Stimulated activated naive CD8-positive, alpha-beta T cell treated with anti-CD3 and anti-CD28 coated beads, Interleukin-15, amount 100 ng/mL, for 72 hours (primary cell): Measurements from ENCODE around the gene RPS15.

ENCODE experiments used
- ATAC-seq: fragments of 150-1000 bp; cut with Tn5 transposase; 2 replicates; pipeline ENCODE4 v1.10.0; 2021; ENCODE audit warnings: mild to moderate bottlenecking, moderate library complexity
- DNase-seq, 2 donors: peaks; one replicate each; pipeline ENCODE4 v3.0.0; 2021 to 2022
- H3K27ac Mint-ChIP-seq, 2 donors: one replicate each; pipeline ENCODE4 v1.8.0; 2022; ENCODE audit warnings: mild to moderate bottlenecking in 2 of 2, mixed read lengths in 2 of 2, moderate library complexity in 2 of 2
- H3K27me3 Mint-ChIP-seq: one replicate; pipeline ENCODE4 v1.8.0; 2022; ENCODE audit warnings: mixed read lengths
- H3K4me1 Mint-ChIP-seq: one replicate; pipeline ENCODE4 v1.8.0; 2022; ENCODE audit warnings: mild to moderate bottlenecking, mixed read lengths
- H3K4me3 Mint-ChIP-seq, 2 donors: one replicate each; pipeline ENCODE4 v1.8.0; 2022; ENCODE audit warnings: mild to moderate bottlenecking in 2 of 2, mixed read lengths in 2 of 2, moderate library complexity in 1 of 2
- H3K9me3 Mint-ChIP-seq, 2 donors: one replicate each; pipeline ENCODE4 v1.8.0; 2022; ENCODE audit warnings: mixed read lengths in 2 of 2

The RPS15 gene

GRCh38 chr19:1422943-1423342 is 15.3 kb upstream of the RPS15 start:
- H3K4me1 Mint-ChIP-seq, result peaks cover 5% of the 10 kb centered on the region
- no peak for DNase-seq
- H3K9me3 Mint-ChIP-seq, result no peaks in the 10 kb centered on the region
- H3K27me3 Mint-ChIP-seq, result no peaks in the 10 kb centered on the region
- H3K4me3 Mint-ChIP-seq, result no peak overlapping the region
- no peak for ATAC-seq
- no peak overlapping the region for H3K27ac Mint-ChIP-seq

- Mint-ChIP-seq H3K27me3 (no peaks in the 10 kb centered on the region), H3K4me3 (no peak overlapping the region), H3K9me3 (no peaks in the 10 kb centered on the region), H3K27ac (peak overlapping the region in 1 of 2 donors; percentile 6), H3K4me1 (peaks cover 5% of the 10 kb centered on the region)
- ATAC-seq (no peak), DNase-seq (no peak)
Measured at GRCh38 chr19:1423436-1424191, 14.6 kb upstream of the RPS15 start.

GRCh38 chr19:1424192-1424955 is 13.8 kb upstream of the RPS15 start:
- no peaks in the 10 kb centered on the region for H3K9me3 Mint-ChIP-seq
- ATAC-seq (no peak), DNase-seq (no peak)
- no peak overlapping the region for H3K4me3 Mint-ChIP-seq
- peak overlapping the region in 1 of 2 donors; percentile 89 for H3K27ac Mint-ChIP-seq
- H3K27me3 Mint-ChIP-seq, result no peaks in the 10 kb centered on the region
- peaks cover 5% of the 10 kb centered on the region for H3K4me1 Mint-ChIP-seq

DNA sequence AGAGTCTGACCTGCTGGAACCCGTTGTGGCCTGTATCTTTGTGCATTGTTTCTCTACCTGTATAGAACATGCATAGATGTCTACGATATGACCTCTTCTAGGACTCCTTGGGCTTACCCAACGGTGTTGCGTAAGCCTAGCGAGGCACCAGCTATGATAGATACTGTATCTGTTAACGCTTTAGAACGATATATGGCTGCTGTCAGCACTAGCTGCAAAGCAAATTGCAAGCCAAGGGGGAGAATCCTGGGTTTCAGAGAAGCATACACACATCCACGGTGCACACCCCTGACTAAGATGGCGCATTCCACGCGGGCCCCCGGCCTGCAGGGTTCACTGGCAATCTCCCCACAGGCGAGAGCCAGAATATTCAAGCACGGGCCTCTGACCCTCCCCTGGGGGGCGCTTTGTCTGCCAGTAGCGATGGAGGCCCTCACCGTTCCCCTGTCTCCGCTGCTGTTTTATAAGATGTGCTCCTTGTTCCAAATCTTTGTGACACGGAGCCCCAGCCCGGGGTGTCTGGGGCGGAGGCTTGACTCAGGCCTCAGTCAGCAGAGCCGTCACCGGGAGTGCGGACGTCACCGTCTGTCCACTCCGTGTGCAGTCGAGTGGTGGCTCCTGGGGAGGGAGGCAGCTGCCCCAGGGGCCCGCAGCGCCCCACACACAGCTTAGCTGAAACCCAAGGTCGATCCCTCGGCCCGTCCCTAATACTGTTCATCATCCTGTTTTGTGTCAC is 12.9 kb upstream of the RPS15 start:
- Mint-ChIP-seq H3K27ac (no peak overlapping the region), H3K4me1 (peaks cover 5% of the 10 kb centered on the region), H3K9me3 (no peaks in the 10 kb centered on the region), H3K27me3 (no peaks in the 10 kb centered on the region), H3K4me3 (no peak overlapping the region)
- no peak for ATAC-seq
- no peak for DNase-seq

DNA sequence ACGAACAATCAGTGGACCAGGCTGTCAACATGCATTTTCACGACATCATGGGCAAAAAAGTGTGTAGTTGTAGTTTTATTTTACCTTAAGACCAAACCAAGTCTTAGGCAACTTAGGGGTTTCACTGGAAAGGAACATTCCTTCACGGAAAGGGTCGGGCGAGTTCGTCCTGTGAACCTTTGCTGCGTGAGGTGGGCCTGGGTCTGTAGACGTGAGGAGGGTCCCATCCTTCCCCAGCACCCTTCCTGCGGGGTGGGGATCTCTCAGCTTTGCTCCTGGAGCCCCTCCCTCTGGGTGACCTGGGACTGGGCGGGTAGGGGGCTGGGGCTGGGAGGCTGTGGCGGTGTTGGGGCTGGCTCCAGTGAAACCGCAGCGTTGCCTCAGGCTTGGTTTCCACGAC is 12.3 kb upstream of the RPS15 start:
- H3K27ac Mint-ChIP-seq, result no peak overlapping the region
- DNase-seq (no peak), ATAC-seq (no peak)
- H3K4me1 Mint-ChIP-seq, result peaks cover 5% of the 10 kb centered on the region
- H3K27me3 Mint-ChIP-seq, result no peaks in the 10 kb centered on the region
- no peak overlapping the region for H3K4me3 Mint-ChIP-seq
- no peaks in the 10 kb centered on the region for H3K9me3 Mint-ChIP-seq

- no peaks in the 10 kb centered on the region for H3K27me3 Mint-ChIP-seq
- no peak overlapping the region for H3K4me3 Mint-ChIP-seq
- ATAC-seq (no peak), DNase-seq (no peak)
- H3K9me3 Mint-ChIP-seq, result no peaks in the 10 kb centered on the region
- H3K27ac Mint-ChIP-seq, result no peak overlapping the region
- peaks cover 5% of the 10 kb centered on the region for H3K4me1 Mint-ChIP-seq
Measured at GRCh38 chr19:1426736-1427135, 11.5 kb upstream of the RPS15 start.

DNA sequence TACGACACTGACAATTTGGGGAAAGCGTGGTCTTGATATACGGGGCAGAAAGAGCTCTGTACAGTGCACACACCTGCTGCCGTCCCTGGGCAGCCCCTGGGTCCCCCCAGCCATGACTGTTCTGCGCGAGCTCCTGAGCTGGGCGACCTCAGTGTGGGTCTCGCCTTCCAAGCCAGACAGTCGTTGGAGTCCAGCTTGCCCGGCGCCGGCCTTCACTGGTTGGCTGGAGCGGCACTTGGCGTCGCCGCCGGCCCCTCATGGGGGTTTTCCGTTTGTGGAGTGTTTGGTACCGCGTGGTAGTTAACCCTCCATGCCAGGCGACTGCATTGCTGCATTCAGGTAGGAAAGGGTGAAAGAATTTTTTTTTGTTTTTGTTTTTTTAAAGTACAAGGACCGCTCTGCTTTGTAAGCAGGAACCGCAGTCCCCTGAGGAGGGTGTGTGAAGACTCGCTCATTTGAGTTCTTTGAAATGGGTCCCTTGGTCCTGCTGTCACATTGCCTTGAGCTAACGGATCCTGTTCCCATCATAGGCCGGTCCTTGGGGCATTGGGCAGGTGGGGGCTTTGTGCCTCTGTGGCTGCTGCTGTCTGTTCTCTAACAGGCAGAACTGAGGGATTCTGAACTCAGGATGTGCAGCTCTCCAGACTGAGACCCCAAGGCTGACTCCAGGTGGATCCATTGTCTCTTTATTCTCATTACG is 10.8 kb upstream of the RPS15 start:
- no peak overlapping the region for H3K4me3 Mint-ChIP-seq
- no peaks in the 10 kb centered on the region for H3K27me3 Mint-ChIP-seq
- peaks cover 5% of the 10 kb centered on the region for H3K4me1 Mint-ChIP-seq
- no peak for ATAC-seq
- no peak for DNase-seq
- no peak overlapping the region for H3K27ac Mint-ChIP-seq
- H3K9me3 Mint-ChIP-seq, result no peaks in the 10 kb centered on the region

DNA sequence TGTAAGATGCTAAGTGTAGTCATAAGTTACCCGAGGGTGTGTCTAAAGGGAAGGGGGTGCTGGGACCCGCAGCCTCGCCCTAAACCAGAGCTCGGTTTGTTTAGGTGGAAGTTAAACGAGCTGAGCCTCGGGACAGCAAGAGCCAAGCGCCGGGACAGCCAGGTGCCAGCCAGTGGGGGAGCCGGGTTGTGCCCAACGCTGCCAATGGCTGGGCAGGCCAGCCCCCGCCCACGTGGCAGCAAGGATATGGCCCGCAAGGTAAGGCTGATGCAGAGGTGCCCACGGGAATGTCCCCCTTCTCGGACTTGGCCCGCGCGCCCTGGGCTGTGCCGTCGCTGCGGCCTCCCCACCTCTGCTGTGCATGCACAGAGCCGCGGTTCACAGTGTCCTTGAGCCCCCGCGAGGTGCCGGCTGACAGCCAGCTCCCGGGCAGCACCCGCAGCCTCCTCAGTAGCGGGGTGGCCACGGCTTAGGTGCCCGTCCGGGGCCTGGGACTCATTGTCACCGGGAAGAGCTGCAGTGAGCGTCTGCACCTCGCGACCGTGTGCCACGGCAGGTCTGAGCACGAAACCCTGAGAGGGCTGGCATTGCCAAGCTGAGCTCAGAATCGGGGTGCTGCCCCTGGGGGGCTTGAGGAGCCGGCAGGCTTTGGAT is 9.3 kb upstream of the RPS15 start:
- DNase-seq (no peak), ATAC-seq (no peak)
- no peaks in the 10 kb centered on the region for H3K4me1 Mint-ChIP-seq
- no peak overlapping the region for H3K4me3 Mint-ChIP-seq
- H3K9me3 Mint-ChIP-seq, result no peaks in the 10 kb centered on the region
- H3K27me3 Mint-ChIP-seq, result no peaks in the 10 kb centered on the region
- no peak overlapping the region for H3K27ac Mint-ChIP-seq

DNA sequence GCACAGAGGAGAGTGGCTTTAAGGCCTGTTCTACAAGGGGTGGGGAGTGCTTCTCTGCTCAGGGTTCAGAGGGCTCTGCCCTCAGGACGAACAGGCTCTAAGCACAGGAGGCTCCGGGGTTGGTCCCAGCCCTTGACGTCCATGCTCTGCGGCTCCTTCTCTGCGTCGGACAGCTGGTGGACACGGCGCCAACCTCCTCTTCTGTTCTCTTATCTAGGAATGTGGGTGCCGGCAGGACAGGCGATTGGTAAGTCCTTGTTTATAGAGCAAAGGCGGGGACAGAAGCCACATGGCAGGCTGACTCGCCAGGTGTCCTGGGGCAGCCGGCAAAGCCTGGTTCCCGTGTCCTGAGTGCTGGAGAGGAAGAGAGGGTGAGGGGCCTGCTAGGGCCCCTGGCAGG is 8.4 kb upstream of the RPS15 start:
- H3K9me3 Mint-ChIP-seq, result no peaks in the 10 kb centered on the region
- H3K27ac Mint-ChIP-seq, result no peak overlapping the region
- H3K4me1 Mint-ChIP-seq, result no peaks in the 10 kb centered on the region
- no peak for ATAC-seq
- no peak for DNase-seq
- H3K27me3 Mint-ChIP-seq, result no peaks in the 10 kb centered on the region
- no peak overlapping the region for H3K4me3 Mint-ChIP-seq

DNA sequence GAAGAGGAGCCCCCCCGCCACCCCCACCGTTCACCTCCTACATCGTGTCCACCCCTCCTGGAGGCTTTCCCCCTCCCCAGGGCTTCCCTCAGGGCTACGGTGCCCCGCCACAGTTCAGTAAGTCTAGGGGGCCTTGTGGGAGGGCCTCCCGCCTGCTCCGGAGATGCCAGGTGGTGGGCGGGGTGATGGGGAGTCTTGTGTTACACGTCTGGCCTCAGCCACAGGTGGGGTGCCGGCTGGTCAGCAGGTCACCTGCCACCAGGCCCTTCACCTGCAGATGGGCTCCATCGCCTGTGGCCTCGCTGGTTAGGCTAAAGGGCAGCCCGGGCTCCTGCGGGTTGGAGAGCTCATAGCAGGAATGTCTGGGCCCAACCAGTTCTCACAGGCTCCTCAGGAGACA is 8.0 kb upstream of the RPS15 start:
- DNase-seq (no peak), ATAC-seq (no peak)
- no peaks in the 10 kb centered on the region for H3K9me3 Mint-ChIP-seq
- peak overlapping the region in 1 of 2 donors; percentile 71 for H3K27ac Mint-ChIP-seq
- no peaks in the 10 kb centered on the region for H3K27me3 Mint-ChIP-seq
- no peak overlapping the region for H3K4me3 Mint-ChIP-seq
- H3K4me1 Mint-ChIP-seq, result no peaks in the 10 kb centered on the region

DNA sequence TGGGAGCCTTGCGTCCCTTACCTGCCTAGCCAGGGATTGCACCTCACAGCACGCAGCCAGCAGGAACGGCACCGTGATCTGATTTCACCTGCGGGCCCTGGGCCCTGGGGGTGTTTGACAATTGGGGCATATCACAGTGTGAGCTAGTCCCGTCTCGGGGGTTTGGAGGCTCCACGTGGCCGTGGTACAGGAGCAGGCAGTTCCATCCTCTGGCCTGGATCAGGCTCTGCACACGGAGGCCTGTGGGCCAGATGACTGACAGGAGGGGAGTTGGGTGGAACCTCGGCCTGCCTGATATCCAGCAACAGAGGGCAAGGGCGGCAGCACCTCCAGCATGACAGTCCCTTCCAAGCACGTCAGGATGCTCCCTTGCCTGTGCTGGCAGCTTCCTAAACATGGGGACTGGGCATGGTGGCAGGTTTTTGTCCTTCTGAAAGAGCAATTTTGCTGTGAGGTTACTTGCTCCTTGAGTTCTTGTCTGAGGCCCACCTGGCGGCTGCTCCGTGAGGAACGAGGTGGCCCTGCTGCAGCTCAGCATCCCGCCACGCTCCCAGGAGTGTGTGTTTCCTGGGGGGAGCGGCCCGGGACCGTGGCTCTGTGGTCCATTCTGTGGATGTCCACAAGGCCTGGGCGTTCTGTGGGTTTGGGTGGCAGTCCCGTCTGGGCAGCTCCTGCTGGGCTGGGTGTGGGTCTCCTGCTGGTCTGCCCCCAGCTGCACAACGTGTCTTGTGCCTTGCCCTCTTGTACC is 6.3 kb upstream of the RPS15 start:
- H3K4me3 Mint-ChIP-seq, result peak overlapping the region in 1 of 2 donors; percentile 35
- ATAC-seq (no peak), DNase-seq (no peak)
- H3K9me3 Mint-ChIP-seq, result no peaks in the 10 kb centered on the region
- H3K27ac Mint-ChIP-seq, result peak overlapping the region in 1 of 2 donors; percentile 77
- H3K4me1 Mint-ChIP-seq, result no peaks in the 10 kb centered on the region
- H3K27me3 Mint-ChIP-seq, result no peaks in the 10 kb centered on the region

DNA sequence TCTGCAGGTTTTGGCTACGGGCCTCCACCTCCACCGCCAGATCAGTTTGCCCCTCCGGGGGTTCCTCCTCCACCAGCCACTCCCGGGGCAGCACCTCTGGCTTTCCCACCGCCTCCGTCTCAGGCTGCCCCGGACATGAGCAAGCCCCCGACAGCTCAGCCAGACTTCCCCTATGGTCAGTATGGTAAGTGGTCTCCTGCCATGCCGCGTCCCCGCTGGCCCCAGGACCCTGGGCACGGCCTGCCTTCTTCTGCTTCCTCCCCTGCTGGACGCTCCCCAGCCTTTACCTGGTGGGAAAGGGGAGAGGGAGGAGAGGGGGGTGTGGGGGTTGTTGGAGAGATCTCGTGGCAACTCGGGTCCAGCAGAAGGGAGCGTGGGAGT is 5.7 kb upstream of the RPS15 start:
- ATAC-seq, result no peak
- Mint-ChIP-seq H3K27ac (peak overlapping the region in 1 of 2 donors; percentile 85), H3K27me3 (no peaks in the 10 kb centered on the region), H3K4me1 (peaks cover 1% of the 10 kb centered on the region), H3K9me3 (no peaks in the 10 kb centered on the region), H3K4me3 (peak overlapping the region in 1 of 2 donors; percentile 35)
- DNase-seq, result no peak

- DNase-seq, result no peak
- peak overlapping the region in 1 of 2 donors; percentile 78 for H3K27ac Mint-ChIP-seq
- H3K9me3 Mint-ChIP-seq, result no peaks in the 10 kb centered on the region
- peaks cover 10% of the 10 kb centered on the region for H3K4me1 Mint-ChIP-seq
- H3K27me3 Mint-ChIP-seq, result no peaks in the 10 kb centered on the region
- no peak overlapping the region for H3K4me3 Mint-ChIP-seq
- no peak for ATAC-seq
Measured at GRCh38 chr19:1433119-1434039, 4.8 kb upstream of the RPS15 start.

- no peaks in the 10 kb centered on the region for H3K9me3 Mint-ChIP-seq
- ATAC-seq (no peak), DNase-seq (no peak)
- no peaks in the 10 kb centered on the region for H3K27me3 Mint-ChIP-seq
- H3K27ac Mint-ChIP-seq, result no peak overlapping the region
- H3K4me1 Mint-ChIP-seq, result peaks cover 11% of the 10 kb centered on the region
- H3K4me3 Mint-ChIP-seq, result no peak overlapping the region
Measured at GRCh38 chr19:1434040-1434366, 4.2 kb upstream of the RPS15 start.
